ENCODE measurements around the gene TCEA2. TPM values are rescaled to one million over a fixed set of nuclear protein-coding genes. Genes with fewer than 3 reads are reported as not detected.
A peak's percentile ranks its signal among the peaks of the same experiment; 100 is the strongest.

Gene TCEA2
- total and polyA plus RNA-seq, 2 of the 13 experiments (the other 11 are each of a cell fraction or from before 2014, with no cell fraction given), result 28.1 to 33.7 TPM

- TF ChIP-seq ATF7 (IDR thresholded peaks at IDR 0.05), result no peak
- TF ChIP-seq ATF7 (CRISPR knock-in tag; IDR thresholded peaks at IDR 0.05), result no peak
- no peak for TF ChIP-seq RBAK (CRISPR knock-in tag; IDR thresholded peaks at IDR 0.05)
- TF ChIP-seq ATF2 (CRISPR knock-in tag; IDR thresholded peaks at IDR 0.05), result 0 out of 2 replicates have a peak, but pooled peaks have one; percentile 47
- TF ChIP-seq IRF2 (CRISPR knock-in tag; IDR thresholded peaks at IDR 0.05), result no peak; the same call in 1 of the 2 replicates
- no peak for TF ChIP-seq TFE3 (CRISPR knock-in tag; IDR thresholded peaks at IDR 0.05)
- 0 out of 2 replicates have a peak, but pooled peaks have one; percentile 19 for TF ChIP-seq ERF (CRISPR knock-in tag; IDR thresholded peaks at IDR 0.05)
- no peak for TF ChIP-seq MBNL3 (CRISPR knock-in tag; conservative IDR thresholded peaks at IDR 0.05)
- TF ChIP-seq NR2F2 (IDR thresholded peaks at IDR 0.05; ENCODE audit: borderline replicate concordance, low read depth), result peak; percentile 10; the same call in 1 of the 2 replicates
- TF ChIP-seq ARNT2 (CRISPR knock-in tag; IDR thresholded peaks at IDR 0.05; ENCODE audit: low read depth), result peak; percentile 90; the same call in 1 of the 2 replicates
- TF ChIP-seq TGIF2 (CRISPR knock-in tag; IDR thresholded peaks at IDR 0.05), result peak; percentile 28; the same call in 1 of the 2 replicates
- no peak; the same call in 1 of the 2 replicates for TF ChIP-seq ZNF761 (CRISPR knock-in tag; conservative IDR thresholded peaks at IDR 0.05)
- no peak for TF ChIP-seq ESRRA (CRISPR knock-in tag; IDR thresholded peaks at IDR 0.05; ENCODE audit: low read depth)
- 0 out of 2 replicates have a peak, but pooled peaks have one; percentile 16 for TF ChIP-seq ZNF138 (CRISPR knock-in tag; IDR thresholded peaks at IDR 0.05; ENCODE audit: low read depth)
- TF ChIP-seq ZFP41 (CRISPR knock-in tag; IDR thresholded peaks at IDR 0.05; ENCODE audit: borderline replicate concordance), result peak; percentile 87
- no peak for TF ChIP-seq TIGD3 (CRISPR knock-in tag; IDR thresholded peaks at IDR 0.05; ENCODE audit: borderline replicate concordance)
- TF ChIP-seq FOXK2 (IDR thresholded peaks at IDR 0.05), result no peak
- TF ChIP-seq RARA (CRISPR knock-in tag; IDR thresholded peaks at IDR 0.05), result peak; percentile 15; the same call in 1 of the 2 replicates
- TF ChIP-seq KLF6 (CRISPR knock-in tag; IDR thresholded peaks at IDR 0.05), result peak; percentile 67
- no peak; the same call in 1 of the 2 replicates for TF ChIP-seq ELF1 (CRISPR knock-in tag; IDR thresholded peaks at IDR 0.05)
- TF ChIP-seq RERE (CRISPR knock-in tag; IDR thresholded peaks at IDR 0.05; ENCODE audit: low read depth), result no peak
- TF ChIP-seq SUZ12 (IDR thresholded peaks at IDR 0.05; ENCODE audit: low read depth, low read length), result no peak
Observed at GRCh38 chr20:64041040-64041780, 21.8 kb upstream of the TCEA2 start (continued).
